A549 (cell line): ENCODE data around the gene DENND5A. TPM values are rescaled to one million over a fixed set of nuclear protein-coding genes. Genes with fewer than 3 reads are reported as not detected.
"Not testable (repeated sequence)": the region's sequence is repeated elsewhere in the genome, so short reads cannot be mapped to it uniquely, and the experiment has no call there.

ENCODE experiments used
- ATAC-seq, 2 experiments: fragments of 200-7000 bp in 1 of 2; fragments of >200 bp in 1 of 2; cut with Nextera tagmentation in 1 of 2; cut with Tn5 transposase in 1 of 2; 3 replicates each; pipeline versions ENCODE4 v1.8.0 to v1.9.1; 2018 to 2020; ENCODE audit warnings: mild to moderate bottlenecking in 1 of 2, moderate library complexity in 1 of 2
- CTCF ChIA-PET: fragments of 300-600 bp; sonication (Branson Sonifier 250); formaldehyde crosslinking; extraction: SDS; loops from one replicate; lab custom pipeline; 2021; ENCODE audit warnings: antibody characterized with exemption, inconsistent platforms; lab: Yijun Ruan, JAX
- POLR2A ChIA-PET: fragments of 350-600 bp; formaldehyde crosslinking; extraction: SDS; loops from one replicate; lab custom pipeline; 2021; ENCODE audit warnings: antibody characterized with exemption, inconsistent platforms; lab: Yijun Ruan, JAX
- DNase-seq, 2 experiments: peaks; one replicate each; pipeline versions ENCODE4 v3.0.0 to v3.0.0-alpha.2; 2011 to 2016; ENCODE audit warnings: low read depth in 1 of 2, low spot score in 1 of 2
- FAIRE-seq: peaks from 2 replicates; lab custom pipeline; 2011; peaks lifted over from hg19 to GRCh38; lab: Jason Lieb, UNC
- H3K27ac ChIP-seq, 2 experiments: fragments of >200 bp; sonication (Bioruptor Twin); formaldehyde crosslinking; 3 replicates each; pipeline ENCODE4 v1.5.1; 2016 to 2017
- H3K4me1 ChIP-seq: fragments of >200 bp; sonication (Bioruptor Twin); formaldehyde crosslinking; 3 replicates; pipeline ENCODE4 v1.6.1; 2016
- H3K4me2 ChIP-seq: fragments of >200 bp; sonication (Bioruptor Twin); formaldehyde crosslinking; 3 replicates; pipeline ENCODE4 v1.6.1; 2016
- H3K4me3 ChIP-seq: fragments of >200 bp; sonication (Bioruptor Twin); formaldehyde crosslinking; 3 replicates; pipeline ENCODE4 v1.5.1; 2016
- H3K9me3 ChIP-seq: fragments of >200 bp; sonication (Bioruptor Twin); formaldehyde crosslinking; 3 replicates; pipeline ENCODE4 v1.6.1; 2016
- ATOH8 ChIP-seq: fragments of 250-450 bp; sonication (Bioruptor Pico); IDR thresholded peaks from 2 replicates; pipeline ENCODE4 v1.5.0; 2020; ENCODE audit warnings: low read depth, mild to moderate bottlenecking, moderate library complexity
- CHD4 ChIP-seq: fragments of 200-600 bp; sonication (generic); IDR thresholded peaks from 2 replicates; pipeline ENCODE4 v1.6.1; 2016; ENCODE audit warnings: antibody characterized with exemption, mild to moderate bottlenecking, borderline replicate concordance
- E2F6 ChIP-seq: IDR thresholded peaks from 2 replicates; pipeline ENCODE4 v1.6.1; 2012; ENCODE audit warnings: low read depth, borderline replicate concordance
- EHMT2 ChIP-seq: fragments of 200-600 bp; sonication (generic); IDR thresholded peaks from 2 replicates; pipeline ENCODE4 v1.6.1; 2016; ENCODE audit warnings: antibody characterized with exemption, low read depth, mild to moderate bottlenecking, moderate library complexity
- FOSL2 ChIP-seq, 2 experiments: fragments of 450-650 bp in 1 of 2; fragments of >200 bp in 1 of 2; sonication (Bioruptor Twin) in 1 of 2; formaldehyde crosslinking; IDR thresholded peaks; 2 replicates each; pipeline versions ENCODE4 v1.5.0 to v1.6.1; 2016 to 2020; ENCODE audit warnings: mild to moderate bottlenecking in 1 of 2, moderate library complexity in 1 of 2
- JUNB ChIP-seq: fragments of >200 bp; sonication (Bioruptor Twin); formaldehyde crosslinking; IDR thresholded peaks from 2 replicates; pipeline ENCODE4 v1.6.1; 2016
- MAFK ChIP-seq: fragments of 450-650 bp; IDR thresholded peaks from 2 replicates; pipeline ENCODE4 v1.6.1; 2014; ENCODE audit not compliant: partially characterized antibody
- MAX ChIP-seq: IDR thresholded peaks from 2 replicates; pipeline ENCODE4 v1.6.1; 2012
- MYC ChIP-seq: IDR thresholded peaks from 2 replicates; pipeline ENCODE4 v1.6.1; 2012; ENCODE audit warnings: mild to moderate bottlenecking, inconsistent platforms, low read length, improper control_type of control experiment, borderline replicate concordance
- NPAS2 ChIP-seq: fragments of 250-450 bp; sonication (Bioruptor Pico); IDR thresholded peaks from 2 replicates; pipeline ENCODE4 v1.8.0; 2022; ENCODE audit warnings: mild to moderate bottlenecking, moderate library complexity, borderline replicate concordance
- RARB ChIP-seq: fragments of 250-450 bp; sonication (Bioruptor Pico); IDR thresholded peaks from 2 replicates; pipeline ENCODE4 v1.8.0; 2021; ENCODE audit warnings: mild to moderate bottlenecking, moderate library complexity
- RCOR1 ChIP-seq: fragments of 150-350 bp; IDR thresholded peaks from 2 replicates; pipeline ENCODE4 v1.6.1; 2014; ENCODE audit warnings: antibody characterized with exemption, low read length, low read depth
- RFX5 ChIP-seq: fragments of 450-650 bp; IDR thresholded peaks from 2 replicates; pipeline ENCODE4 v1.7.1; 2014; ENCODE audit warnings: antibody characterized with exemption, mild to moderate bottlenecking, moderate library complexity
- ZFP36 ChIP-seq: fragments of 450-650 bp; IDR thresholded peaks from 2 replicates; pipeline ENCODE4 v1.6.1; 2014; ENCODE audit warnings: borderline replicate concordance; ENCODE audit not compliant: partially characterized antibody
- WGBS: methylation state at CpG from one replicate; pipeline ENCODE4 v1.1.6; 2017; ENCODE audit errors: missing lambda C conversion rate; 5-methylcytosine and 5-hydroxymethylcytosine counted together
- polyA plus RNA-seq, 4 experiments: library from polyadenylated mRNA; depleted of rRNA in 3 of 4; stranded (reverse); fragments of >200 nt; fragmentation: RNase III in 1 of 4; extraction: RNeasy Plus Mini Kit Qiagen cat#74134 plus additional on column Dnase treatment in 1 of 4; gene quantifications; 2 replicates in 3 of 4; 3 replicates in 1 of 4; pipeline ENCODE4 v1.2.3, GENCODE V29; 2011 to 2017
- TF ChIP-seq, protein P1 (sequence below): fragments of >200 bp; sonication (Bioruptor Twin); formaldehyde crosslinking; IDR thresholded peaks from 2 replicates; pipeline ENCODE4 v1.6.1; 2016
- TF ChIP-seq, protein P2 (sequence below): fragments of 450-650 bp; IDR thresholded peaks from 2 replicates; pipeline ENCODE4 v1.6.1; 2014; ENCODE audit warnings: antibody characterized with exemption

The DENND5A gene
- polyA plus RNA-seq, 2 of the 4 experiments (the other 2 are of a cell fraction) = 36.6 to 88.7 TPM

DNA sequence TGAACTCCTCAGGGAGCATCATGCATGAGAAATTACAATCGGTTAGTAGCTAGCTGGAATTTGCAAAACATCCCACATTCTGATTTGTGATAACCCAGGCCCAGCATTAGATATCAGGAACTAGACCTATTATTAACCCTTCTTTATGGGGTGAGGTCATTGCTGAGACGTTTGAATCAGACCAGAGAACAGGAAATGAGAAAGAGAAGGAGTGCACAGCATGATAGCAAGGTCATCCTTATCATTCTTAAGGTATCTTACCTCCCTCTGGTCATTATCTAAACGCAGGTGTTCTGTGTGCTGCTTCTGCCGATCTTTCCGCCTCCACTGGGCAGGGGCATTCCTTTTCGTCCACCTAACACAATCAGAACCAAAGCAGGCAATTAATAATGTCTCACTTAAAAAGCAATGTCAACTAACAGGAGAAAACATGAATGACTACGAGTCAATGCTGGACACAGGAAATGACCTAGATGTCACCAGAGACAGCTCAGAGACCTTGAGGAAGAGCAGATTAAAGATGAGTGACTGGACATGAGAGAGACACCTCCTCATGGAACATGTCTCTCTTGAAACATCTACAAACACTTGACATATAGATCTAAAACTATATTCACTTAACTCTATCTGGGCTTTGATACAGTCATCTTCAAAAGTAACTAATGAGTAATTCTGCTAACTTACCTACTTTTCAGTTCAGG, 95.4 kb downstream of the DENND5A start:
- Histone ChIP-seq H3K4me2 (no peak overlapping the region), H3K27ac (no peak overlapping the region), H3K9me3 (no peaks in the 10 kb centered on the region), H3K4me1 (peaks cover 5% of the 10 kb centered on the region; the same call in 2 of the 3 replicates)
- DNase-seq = peak in 1 of 2 experiments; percentile 12
- ChIA-PET CTCF (interaction anchor here (0.7 to 2.1 kb wide), 4 partner anchors 9 to 337 kb away, joined by 3 to 5 read pairs (median 4); no protein-coding TSS in a partner anchor), POLR2A (interaction anchor here (1.2 kb wide), 1 partner anchor 215 kb away, joined by 3 read pairs; the partner anchor contains the start of gene IPO7)
- WGBS = 57% methylated on average over 7 of the region's 7 CpGs
- ATAC-seq = no peak; a peak in 1 of 6 replicates
- no peak for TF ChIP-seq ZFP36
- TF ChIP-seq MYC = no peak
- TF ChIP-seq MAX = no peak
- TF ChIP-seq, all 56 proteins: peak for 0
- FAIRE-seq = no peak
- no peak overlapping the region for H3K4me3 ChIP-seq

GRCh38 chr11:9161991-9162390, 103.2 kb downstream of the DENND5A start:
- not testable (repeated sequence) for FAIRE-seq

DNA sequence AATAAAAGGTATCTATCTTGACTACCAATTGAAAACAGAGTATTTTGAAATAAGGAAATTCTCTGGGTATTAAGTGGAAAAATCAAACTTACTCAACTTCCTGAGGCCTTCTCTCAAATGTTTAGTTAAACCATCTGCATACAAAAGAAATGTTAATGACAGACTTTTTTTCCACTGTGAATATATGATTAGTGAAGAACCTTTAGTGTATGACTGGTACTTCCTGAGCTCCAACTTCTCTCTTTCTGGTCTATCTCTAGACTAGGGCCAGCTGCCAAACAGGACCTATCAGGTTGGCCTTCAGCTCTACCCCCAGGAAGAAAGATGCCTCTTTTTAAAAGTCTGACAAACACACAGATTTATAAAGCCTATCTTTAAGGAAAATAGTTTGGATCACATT, 105.0 kb downstream of the DENND5A start:
- CTCF ChIA-PET = interaction anchor here (1.3 to 1.4 kb wide), 2 partner anchors 9 to 22 kb away, joined by 3 to 4 read pairs; no protein-coding TSS in a partner anchor
- FAIRE-seq (peak; percentile 43), ATAC-seq (no peak), DNase-seq (no peak)
- TF ChIP-seq FOSL2 (IDR thresholded peaks at IDR 0.05) (no peak), FOSL2 (CRISPR knock-in tag; IDR thresholded peaks at IDR 0.05) (no peak), RARB (CRISPR knock-in tag) (no peak), E2F6 (no peak), JUNB (no peak), RCOR1 (no peak), MAFK (no peak), NPAS2 (CRISPR knock-in tag) (no peak), CHD4 (no peak), RFX5 (no peak), EHMT2 (no peak), ATOH8 (CRISPR knock-in tag) (no peak)
- TF ChIP-seq, protein P1, sequence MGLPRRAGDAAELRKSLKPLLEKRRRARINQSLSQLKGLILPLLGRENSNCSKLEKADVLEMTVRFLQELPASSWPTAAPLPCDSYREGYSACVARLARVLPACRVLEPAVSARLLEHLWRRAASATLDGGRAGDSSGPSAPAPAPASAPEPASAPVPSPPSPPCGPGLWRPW = no peak
- TF ChIP-seq, protein P2, sequence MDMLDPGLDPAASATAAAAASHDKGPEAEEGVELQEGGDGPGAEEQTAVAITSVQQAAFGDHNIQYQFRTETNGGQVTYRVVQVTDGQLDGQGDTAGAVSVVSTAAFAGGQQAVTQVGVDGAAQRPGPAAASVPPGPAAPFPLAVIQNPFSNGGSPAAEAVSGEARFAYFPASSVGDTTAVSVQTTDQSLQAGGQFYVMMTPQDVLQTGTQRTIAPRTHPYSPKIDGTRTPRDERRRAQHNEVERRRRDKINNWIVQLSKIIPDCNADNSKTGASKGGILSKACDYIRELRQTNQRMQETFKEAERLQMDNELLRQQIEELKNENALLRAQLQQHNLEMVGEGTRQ = no peak
- H3K9me3 ChIP-seq = no peaks in the 10 kb centered on the region
- POLR2A ChIA-PET = no interaction called here
- H3K4me1 ChIP-seq = no peaks in the 10 kb centered on the region
- H3K27ac ChIP-seq = no peak overlapping the region
- H3K4me2 ChIP-seq = no peak overlapping the region
- H3K4me3 ChIP-seq = no peak overlapping the region

More at GRCh38 chr11:9161991-9162390, 103.2 kb downstream of the DENND5A start:
- 93% methylated on average over 6 of the region's 6 CpGs for WGBS
- POLR2A ChIA-PET, ATAC-seq, CTCF ChIA-PET, H3K4me3 ChIP-seq, H3K4me1 ChIP-seq, DNase-seq, H3K4me2 ChIP-seq, H3K9me3 ChIP-seq, H3K27ac ChIP-seq: not testable (repeated sequence)
